GM21576 (cell line): ENCODE data around the gene ITGB6.

ENCODE experiments used
- ATAC-seq: cut with Tn5 transposase; IDR thresholded peaks from one replicate; pipeline ENCODE4 v1.9.1; 2021; ENCODE audit warnings: mild to moderate bottlenecking, moderate library complexity; ENCODE audit not compliant: unreplicated experiment

Gene ITGB6

GRCh38 chr2:160222546-160223283, 22.6 kb upstream of the ITGB6 start:
- ATAC-seq, result no peak

GRCh38 chr2:160221391-160222276, 21.6 kb upstream of the ITGB6 start:
- no peak for ATAC-seq

- ATAC-seq, result no peak
These were observed 20.5 kb upstream of the ITGB6 start for GRCh38 chr2:160220545-160221009.

- ATAC-seq, result no peak
These were observed 20.0 kb upstream of the ITGB6 start for GRCh38 chr2:160220026-160220425.

GRCh38 chr2:160214461-160215445, 14.7 kb upstream of the ITGB6 start:
- ATAC-seq, result no peak

GRCh38 chr2:160213511-160213910, 13.4 kb upstream of the ITGB6 start:
- no peak for ATAC-seq

GRCh38 chr2:160210599-160211138, 10.6 kb upstream of the ITGB6 start:
- ATAC-seq, result peak; percentile 96

- no peak for ATAC-seq
These were observed 9.4 kb upstream of the ITGB6 start for GRCh38 chr2:160209516-160209856.

- ATAC-seq, result no peak
These were observed 8.8 kb upstream of the ITGB6 start for GRCh38 chr2:160208655-160209515.

- no peak for ATAC-seq
These were observed 8.0 kb upstream of the ITGB6 start for GRCh38 chr2:160207804-160208654.

- no peak for ATAC-seq
These were observed 7.2 kb upstream of the ITGB6 start for GRCh38 chr2:160207271-160207670.

- ATAC-seq, result no peak
These were observed 6.4 kb upstream of the ITGB6 start for GRCh38 chr2:160206436-160206835.

- ATAC-seq, result no peak
These were observed 5.4 kb upstream of the ITGB6 start for GRCh38 chr2:160205505-160205904.

- no peak for ATAC-seq
These were observed 3.4 kb upstream of the ITGB6 start for GRCh38 chr2:160203422-160203821.

- ATAC-seq, result no peak
These were observed 2.9 kb upstream of the ITGB6 start for GRCh38 chr2:160203007-160203406.

GRCh38 chr2:160201849-160202539, 1.9 kb upstream of the ITGB6 start:
- no peak for ATAC-seq

GRCh38 chr2:160200921-160201320, 849 bp upstream of the ITGB6 start:
- no peak for ATAC-seq

GRCh38 chr2:160199053-160199452, 1.0 kb downstream of the ITGB6 start:
- ATAC-seq, result no peak
